Stimulated activated CD4-positive, alpha-beta T cell treated with anti-CD3 and anti-CD28 coated beads, Interleukin-1b, Interleukin-23, amount 100 ng/mL, for 1 hour (primary cell): ENCODE results near the gene LRRC3.
A peak's percentile ranks its signal among the peaks of the same experiment; 100 is the strongest.
"Not testable (repeated sequence)": the region's sequence is repeated elsewhere in the genome, so short reads cannot be mapped to it uniquely, and the experiment has no call there.

Experiments
- DNase-seq, 2 donors: peaks; one replicate each; pipeline ENCODE4 v3.0.0-alpha.2; 2020; ENCODE audit warnings: low read depth in 2 of 2

The LRRC3 gene

DNA sequence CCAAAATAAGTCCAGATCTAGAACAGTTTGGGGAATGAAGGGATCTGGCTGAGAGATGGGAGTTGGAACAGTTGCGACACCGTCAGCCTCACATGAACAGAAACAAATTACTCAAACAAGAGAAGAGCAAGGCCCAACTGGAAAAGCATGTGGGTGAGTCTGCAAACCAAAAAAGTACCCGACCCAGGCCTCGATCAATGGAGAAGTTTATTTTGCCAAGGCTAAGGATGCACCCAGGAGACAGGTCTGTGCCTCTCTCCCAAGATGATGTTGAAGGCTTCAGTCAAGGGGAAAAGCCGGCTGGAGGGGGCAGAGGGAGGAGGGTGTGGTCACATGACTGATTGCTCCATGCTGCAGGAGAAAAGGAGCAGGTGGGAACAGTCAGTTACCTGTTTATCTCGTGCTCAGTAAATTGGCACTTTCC, 42.4 kb downstream of the LRRC3 start:
- no peak for DNase-seq

DNA sequence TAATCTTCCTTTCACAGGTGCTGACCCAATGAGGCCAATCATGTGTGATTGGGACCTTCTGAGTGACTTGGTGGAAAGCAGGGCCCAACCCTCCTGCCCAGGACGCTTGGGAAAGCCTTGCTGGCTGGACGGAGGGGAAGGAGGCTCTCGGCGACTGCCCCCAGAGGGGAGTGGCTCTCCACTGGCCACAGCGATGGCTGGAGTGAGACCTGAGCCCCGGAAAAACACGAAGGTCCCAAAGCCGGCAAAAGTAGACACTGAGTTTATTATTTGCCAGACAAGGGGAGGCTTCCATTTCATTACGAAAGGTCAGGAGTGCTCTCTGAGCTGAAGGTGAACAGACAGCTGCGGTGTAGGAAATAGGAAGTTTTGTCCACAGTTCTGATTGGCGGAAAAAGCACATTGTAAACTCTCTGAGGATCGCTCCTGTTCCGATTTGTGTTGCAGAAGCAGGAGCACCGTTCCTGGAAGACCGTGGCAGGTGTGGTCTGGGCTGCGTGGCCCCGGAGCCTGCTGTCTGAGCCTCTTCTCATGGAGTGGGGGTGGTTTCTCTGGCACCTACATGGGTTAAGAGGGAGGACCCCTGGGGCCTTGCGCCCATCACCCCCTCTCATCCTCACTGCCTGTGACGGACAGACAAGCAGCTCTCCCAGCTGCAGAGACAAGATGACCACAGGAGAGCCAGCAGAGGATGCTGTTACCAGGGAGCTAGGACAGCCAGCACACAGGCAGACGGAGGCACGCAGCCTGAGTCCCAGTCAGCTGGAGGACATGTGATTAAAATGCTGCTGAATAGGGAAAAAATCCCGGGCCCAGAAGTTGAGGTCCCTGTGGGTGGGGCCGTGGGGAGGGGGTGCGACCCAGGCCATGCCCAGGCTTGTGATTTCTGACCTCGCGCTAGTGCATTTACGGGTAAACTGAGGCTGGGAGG, 43.2 kb downstream of the LRRC3 start:
- no peak for DNase-seq

DNA sequence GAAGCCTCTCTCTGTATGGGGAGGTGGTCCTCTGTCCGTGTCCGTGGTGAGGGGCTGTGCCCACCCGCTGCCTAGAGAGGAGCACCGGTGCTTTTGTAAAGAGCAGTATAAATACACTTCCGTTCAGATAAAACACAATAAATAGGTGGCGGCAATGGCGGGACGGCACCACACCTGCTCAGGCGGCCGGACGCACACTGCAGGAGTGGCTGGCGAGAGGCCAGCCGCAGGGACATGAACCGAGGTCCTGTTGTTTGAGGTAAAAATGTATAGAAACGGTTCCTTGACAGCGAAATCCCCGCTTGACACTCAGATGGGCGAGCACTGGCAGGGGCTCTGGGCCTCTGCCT, 43.9 kb downstream of the LRRC3 start:
- DNase-seq: no peak

DNA sequence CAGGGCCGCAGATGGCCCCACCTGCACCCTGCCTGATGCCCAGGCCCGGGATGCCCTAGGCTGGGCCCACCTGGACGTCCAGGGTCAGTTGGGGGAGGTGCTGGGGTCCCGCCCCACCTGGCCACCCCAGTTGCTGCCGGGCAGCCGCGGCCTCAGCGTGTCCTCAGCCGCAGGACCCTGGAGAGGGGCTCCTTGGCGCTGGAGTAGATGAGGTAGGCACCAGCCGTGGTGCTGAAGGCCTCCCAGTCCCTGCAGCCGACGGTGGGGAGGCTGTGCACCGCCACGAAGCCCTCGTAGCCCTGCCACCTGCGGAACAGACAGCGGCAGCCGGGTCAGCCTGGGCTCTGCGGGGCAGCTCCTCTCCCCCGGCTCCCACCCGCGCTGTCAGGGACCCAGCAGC, 44.3 kb downstream of the LRRC3 start:
- DNase-seq: no peak

DNA sequence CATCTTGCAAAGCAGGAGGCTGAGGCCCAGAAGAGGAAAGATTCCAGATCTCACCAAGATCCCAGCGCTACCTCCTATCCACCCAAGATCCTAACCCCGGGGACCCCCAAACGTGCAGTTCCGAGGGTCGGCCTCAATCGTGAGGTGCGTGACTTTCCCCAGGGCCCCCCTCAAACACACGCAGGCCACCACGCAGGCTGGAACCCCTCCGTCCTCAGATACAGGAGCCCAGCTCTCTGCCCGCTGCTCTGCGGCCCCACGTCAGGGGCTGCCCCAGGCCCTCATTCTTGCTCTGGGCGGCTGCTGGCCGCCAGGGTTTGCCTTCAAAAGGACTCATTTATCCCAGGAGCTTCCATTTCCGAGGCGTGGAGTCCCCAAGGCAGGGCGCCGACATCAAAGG, 44.8 kb downstream of the LRRC3 start:
- DNase-seq: no peak

DNA sequence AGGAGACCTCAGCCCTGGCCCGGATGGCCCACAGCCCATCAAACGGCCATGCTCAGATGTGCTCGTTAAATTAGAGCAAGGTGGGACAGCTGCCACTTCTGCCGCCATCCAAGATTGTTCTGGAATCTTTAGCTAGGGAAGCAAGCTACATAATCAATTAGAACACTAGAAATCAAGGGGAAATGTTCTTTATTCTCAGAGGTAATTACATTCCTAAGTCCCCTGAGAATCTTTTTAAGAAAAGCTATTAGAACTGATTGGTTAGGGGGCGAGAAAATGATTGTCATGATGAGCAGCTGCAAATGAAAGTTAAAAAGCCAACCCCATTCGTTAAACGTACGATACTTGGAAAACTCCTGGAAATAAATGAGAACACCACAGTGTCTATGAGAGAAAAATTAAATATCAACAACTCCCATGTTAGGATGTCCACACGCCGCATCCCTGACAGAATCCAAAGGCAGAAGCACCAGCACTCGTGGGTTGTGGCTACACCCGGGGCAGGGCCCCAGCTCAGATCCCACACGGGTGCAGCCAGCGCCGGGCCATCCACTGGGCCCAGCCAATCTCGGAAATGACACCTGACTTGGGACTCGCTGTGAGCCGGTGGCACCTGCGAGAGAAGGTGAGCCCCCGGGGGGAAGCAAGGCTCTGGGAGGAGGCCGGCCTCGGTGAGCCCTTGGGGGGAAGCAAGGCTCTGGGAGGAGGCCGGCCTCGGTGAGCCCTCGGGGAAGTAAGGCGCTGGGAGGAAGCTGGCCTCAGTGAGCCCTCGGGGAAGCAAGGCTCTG, 47.1 kb downstream of the LRRC3 start:
- DNase-seq: no peak

DNA sequence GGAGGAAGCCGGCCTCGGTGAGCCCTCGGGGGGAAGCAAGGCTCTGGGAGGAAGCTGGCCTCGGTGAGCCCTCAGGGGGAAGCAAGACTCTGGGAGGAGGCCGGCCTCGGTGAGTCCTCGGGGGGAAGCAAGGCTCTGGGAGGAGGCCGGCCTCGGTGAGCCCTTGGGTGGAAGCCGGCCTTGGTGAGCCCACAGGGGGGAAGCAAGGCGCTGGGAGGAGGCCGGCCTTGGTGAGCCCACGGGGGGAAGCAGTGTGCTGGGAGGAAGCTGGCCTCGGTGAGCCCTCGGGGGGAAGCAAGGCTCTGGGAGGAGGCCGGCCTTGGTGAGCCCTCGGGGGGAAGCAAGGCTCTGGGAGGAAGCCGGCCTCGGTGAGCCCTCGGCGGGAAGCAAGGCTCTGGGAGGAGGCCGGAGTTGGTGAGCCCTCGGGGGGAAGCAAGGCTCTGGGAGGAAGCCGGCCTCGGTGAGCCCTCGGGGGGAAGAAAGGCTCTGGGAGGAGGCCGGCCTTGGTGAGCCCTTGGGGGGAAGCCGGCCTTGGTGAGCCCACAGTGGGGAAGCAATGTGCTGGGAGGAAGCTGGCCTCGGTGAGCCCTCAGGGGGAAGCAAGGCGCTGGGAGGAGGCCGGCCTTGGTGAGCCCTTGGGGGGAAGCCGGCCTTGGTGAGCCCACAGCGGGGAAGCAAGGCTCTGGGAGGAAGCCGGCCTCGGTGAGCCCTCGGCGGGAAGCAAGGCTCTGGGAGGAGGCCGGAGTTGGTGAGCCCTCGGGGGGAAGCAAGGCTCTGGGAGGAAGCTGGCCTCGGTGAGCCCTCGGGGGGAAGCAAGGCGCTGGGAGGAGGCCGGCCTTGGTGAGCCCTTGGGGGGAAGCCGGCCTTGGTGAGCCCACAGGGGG, 47.9 kb downstream of the LRRC3 start:
- DNase-seq: not testable (repeated sequence)

DNA sequence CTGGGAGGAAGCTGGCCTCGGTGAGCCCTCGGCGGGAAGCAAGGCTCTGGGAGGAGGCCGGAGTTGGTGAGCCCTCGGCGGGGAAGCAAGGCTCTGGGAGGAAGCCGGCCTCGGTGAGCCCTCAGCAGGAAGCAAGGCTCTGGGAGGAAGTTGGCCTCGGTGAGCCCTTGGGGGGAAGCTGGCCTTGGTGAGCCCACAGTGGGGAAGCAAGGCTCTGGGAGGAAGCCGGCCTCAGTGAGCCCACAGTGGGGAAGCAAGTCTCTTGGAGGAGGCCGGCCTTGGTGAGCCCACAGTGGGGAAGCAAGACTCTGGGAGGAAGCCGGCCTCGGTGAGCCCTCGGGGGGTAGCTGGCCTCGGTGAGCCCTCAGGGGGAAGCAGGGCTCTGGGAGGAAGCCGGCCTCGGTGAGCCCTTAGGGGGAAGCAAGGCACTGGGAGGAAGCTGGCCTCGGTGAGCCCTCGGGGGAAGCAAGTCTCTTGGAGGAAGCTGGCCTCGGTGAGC, 48.6 kb downstream of the LRRC3 start:
- no peak for DNase-seq

DNA sequence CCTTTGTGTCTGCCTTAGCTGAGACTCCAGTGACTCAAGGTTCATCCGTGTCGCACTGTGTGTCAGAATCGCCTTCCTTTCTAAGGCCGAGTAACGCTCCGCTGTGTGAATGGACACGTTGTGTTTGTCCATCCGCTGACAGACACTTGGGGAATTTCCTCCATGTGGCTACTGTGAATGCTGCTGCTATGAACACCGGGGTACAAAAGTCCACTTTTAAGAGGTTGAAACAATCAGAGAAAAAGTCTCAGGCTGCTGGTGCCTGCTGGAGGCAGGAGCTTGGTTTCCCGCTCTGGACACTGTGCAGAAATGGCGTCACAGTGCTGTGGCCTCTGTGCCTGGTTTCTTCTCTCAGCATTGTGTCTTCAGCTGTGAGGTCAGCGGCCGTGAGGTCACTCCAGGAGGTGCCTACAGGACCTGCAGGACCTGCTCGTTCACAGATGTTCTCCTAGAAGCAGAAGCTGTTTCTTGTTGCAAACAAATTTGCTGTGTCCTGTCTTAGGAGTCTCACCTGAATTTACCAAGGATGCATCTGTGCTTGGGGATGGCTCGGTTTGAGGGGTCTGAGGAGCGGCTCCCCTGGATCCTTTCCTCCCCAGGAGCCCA, 50.5 kb downstream of the LRRC3 start:
- DNase-seq: no peak

DNA sequence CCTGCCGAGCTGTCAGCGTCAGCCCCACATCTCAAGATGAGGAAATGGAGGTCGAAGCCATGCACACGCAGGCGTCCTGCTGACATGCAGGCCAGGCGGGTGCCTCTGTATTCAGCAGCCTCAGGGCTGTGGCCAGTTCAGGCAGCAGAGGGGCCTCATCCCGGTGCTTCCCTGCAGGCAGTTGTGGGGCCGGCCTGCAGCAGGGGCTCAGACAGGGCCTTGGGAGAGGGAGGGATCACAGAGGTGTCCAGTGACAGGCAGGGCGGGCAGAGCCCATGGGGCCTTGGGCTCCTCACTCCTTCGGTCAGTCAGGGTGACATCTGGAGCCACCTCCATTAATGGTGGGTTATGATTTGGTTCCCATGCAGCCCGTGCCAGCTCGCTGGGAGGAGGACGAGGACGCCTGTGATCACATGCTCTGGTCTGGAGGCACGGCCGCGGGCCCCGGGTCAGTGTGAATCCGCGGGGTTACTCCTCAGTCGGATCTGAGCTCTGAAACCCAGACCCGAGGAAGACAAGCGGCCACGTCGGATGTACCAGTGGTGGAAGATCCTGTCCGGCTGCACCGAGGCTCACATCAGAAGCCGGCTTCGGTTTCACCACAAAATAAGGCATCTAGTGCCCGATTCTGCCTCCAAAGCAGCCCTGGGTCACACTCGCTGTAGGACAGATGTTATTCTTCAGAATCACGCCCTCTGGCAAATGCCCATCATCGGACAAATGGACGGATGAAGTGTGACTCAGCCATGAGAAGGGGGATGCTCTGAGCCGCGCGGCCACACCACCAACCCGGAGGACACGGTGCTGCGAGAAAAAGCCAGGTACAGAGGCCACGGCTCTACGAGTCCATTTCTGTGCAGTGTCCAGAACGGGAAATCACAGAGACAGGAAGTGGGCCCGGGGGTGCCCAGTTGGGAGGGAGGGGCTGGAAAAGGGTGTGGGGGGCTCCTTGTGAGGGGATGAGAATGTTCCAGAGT, 51.3 kb downstream of the LRRC3 start:
- DNase-seq: no peak

DNA sequence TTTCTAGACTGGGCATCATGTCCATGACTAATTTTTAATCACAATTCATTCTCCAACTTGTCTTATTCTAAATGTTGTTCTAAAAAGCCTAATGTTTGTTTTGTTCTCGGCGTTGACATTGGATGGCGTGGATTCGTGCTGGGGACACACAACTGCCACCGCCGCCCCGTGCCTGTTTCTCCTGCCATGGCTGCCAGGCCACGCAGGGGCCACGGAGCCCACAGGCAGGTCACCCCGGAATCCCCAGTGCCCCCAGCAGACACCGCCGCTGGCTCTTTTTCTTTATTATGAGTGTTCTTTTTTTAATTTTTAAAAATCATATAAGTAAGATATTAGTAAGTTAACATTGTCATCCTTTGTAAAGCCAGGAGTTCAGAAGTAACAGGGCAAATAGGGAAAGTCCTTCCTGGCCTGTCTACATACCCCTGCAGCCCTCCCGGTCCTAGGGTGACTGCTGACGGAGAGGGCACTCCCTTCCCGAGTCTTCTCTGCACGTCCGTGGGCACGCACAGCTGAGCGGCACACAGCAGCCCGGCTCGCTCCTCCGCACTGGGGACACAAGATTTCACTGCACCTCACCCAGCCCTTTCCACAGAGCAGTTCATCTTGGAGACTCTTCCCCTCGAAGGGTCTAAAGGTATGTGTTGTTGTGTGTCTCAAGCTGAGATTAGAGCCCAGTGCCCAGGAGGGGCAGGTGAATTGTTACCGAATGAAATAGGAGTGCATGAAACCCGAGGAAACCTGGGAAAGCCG, 52.5 kb downstream of the LRRC3 start:
- no peak for DNase-seq

DNA sequence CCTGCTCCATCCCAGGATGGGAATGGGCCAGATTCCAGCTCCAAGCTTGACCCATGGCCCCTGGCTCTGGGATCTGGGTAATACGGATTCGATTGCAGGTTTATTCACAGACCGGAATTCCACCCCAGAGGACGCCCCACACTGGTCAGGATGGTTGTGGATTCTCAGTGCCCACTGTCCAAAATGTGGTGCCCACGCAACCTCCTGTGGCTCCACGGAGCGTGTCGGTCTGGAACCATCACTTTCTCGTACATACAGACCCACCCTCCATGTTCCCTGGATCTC, 53.1 kb downstream of the LRRC3 start:
- no peak for DNase-seq

DNA sequence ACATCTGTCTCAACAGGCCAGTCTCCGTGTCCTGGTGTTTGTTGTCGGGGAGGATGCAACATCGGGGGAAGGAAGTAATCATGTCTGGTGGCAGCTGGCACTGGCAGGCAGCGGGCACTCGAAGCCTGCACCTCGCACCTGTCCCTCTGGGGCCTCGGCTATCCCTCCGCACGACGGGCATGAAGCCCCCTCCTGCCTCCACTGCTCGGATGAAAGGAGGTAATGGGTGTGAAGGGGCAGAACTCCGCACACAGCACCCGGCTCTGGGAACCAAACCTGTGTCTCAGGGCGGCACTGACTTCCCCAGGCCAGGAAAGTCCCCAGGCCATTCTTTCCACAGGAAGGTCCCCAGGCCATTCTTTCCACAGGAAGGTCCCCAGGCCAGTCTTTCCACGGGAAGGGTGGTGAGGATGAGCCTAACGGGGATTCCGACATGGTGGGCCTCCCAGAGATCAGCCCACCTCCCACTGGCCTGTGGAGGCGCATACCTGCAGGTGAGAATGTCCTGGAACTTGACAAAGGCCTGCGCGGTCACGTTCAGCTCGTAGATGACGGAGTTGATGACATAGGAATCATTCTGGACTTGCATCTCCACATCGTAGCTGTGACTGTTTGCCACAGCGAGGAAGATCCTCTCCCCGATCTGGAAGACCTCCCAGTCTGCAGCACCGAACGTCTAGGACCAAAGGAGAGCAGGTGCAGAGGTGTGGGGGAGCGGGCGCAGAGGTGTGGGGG, 53.6 kb downstream of the LRRC3 start:
- DNase-seq: no peak

DNA sequence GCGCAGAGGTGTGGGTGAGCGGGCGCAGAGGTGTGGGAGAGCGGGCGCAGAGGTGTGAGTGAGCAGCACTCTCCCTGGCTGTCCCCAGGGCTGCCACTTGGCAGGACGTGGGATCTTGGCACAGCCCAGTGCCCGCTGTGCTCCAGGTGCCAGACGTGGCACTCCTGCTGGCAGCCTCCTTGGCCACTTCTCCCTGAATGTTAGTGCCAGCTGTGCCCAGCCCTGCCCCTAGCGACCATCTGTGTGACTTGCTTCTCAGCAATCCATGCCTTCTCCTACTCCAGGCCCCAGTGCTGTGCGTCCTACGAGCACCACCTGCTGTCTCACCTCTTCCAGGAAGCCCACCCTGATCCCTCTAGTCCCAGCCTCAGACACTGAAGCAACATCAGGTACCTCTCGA, 54.2 kb downstream of the LRRC3 start:
- no peak for DNase-seq

DNA sequence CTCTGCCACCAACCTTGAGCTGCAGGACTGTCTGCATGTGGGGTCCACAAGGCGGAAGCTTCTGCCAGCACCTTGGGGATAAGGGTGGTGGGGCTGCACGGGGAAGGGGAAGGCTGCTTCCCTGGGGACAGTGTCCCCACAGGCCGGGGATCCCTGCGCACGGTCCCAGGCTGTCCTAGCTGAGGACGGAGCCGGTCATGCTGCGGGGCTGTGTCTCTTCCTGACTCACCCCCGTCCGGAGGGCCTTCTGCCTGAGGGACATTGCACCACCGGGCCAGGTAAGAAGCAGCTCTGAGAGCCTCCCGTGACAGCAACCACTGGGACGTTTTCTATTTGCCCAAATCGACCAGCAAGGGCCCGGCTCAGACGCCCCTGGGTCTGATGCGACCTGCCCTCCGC, 54.8 kb downstream of the LRRC3 start:
- no peak for DNase-seq

DNA sequence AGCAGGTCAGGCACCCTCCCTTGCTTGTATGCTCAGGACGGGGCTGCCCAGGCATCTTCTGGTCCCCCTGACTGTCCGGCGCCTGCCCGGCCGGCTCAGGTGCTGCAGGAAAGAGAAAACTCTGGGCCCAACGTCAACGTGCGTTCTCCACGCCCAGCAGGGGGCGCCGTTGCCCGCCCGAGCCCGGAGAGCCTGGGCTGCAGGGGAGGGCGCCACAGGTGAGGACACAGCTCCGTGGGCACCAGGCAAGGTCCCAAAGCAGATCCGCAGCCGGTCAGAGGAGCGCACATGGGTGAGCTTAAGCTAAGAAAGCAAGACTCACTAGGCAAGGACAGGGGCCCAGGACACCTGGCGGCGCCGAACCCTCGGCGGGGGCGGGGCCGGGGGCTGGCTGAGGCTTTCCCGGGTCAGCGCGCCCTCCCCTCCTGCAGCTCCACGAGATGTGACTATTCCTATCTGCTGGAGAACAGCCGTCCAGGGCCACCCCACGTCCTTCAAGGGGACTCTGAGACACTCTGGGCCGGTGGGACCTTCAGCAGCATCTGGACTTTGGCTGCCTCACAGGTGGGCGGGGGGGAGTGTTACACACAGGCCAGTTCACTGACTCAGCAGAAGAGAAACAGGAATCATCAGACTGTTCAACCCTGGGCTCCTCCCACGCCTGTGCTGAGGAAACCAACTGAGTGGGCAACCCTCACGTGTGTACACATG, 55.4 kb downstream of the LRRC3 start:
- peak; percentile 65 to 68 for DNase-seq

DNA sequence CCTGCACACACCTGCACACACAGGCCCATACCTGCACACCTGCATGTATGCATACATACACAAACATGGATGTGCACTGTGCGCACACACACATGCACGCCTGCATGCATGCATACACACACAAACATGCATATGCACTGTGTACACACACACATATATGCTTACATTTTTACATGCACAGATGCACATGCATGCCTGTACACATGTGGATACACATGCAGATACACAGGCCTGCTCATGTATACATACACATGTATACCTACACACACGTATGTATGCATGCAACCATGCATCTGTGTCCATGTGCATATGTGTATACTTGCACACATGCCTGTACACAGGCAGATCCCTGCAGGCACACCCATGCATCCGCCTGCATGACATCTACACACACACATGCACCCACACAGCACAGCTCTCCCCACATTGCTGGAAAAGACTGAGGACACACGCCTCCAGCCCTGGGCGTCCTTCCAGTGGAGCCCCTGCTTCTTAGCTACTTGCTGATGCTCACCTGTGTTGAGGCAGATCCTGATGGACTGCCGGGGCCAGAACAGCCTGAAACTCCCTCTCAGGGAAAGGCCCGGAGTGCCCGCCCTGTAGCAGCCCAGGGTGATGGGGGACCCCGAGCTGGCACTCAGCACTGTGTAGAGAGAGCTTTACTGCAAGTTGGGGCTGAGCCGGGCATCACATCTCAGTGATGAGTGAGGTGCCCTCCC, 56.1 kb downstream of the LRRC3 start:
- no peak for DNase-seq
